ENCODE results near the gene LNPK.

Gene LNPK

DNA sequence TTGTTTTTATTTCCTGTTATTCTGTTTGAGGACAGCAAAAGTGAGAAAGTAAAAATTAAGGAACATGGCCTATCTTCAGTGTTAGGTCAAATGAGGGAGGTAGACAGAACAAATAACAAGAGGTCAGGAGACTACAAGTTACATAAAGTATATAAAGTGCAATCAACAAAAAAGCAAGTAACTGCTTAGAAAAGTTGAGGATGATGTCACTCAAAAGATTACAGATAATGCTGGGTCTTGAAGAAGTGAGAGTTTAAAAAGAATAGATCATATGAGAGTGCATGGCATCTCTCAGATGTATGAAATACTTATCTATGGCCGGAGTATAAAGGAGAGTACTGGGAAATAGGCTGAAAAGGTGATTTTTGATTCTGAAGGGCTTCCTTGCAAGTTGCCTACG, 79.9 kb downstream of the LNPK start:
- TF ChIP-seq, protein P1, sequence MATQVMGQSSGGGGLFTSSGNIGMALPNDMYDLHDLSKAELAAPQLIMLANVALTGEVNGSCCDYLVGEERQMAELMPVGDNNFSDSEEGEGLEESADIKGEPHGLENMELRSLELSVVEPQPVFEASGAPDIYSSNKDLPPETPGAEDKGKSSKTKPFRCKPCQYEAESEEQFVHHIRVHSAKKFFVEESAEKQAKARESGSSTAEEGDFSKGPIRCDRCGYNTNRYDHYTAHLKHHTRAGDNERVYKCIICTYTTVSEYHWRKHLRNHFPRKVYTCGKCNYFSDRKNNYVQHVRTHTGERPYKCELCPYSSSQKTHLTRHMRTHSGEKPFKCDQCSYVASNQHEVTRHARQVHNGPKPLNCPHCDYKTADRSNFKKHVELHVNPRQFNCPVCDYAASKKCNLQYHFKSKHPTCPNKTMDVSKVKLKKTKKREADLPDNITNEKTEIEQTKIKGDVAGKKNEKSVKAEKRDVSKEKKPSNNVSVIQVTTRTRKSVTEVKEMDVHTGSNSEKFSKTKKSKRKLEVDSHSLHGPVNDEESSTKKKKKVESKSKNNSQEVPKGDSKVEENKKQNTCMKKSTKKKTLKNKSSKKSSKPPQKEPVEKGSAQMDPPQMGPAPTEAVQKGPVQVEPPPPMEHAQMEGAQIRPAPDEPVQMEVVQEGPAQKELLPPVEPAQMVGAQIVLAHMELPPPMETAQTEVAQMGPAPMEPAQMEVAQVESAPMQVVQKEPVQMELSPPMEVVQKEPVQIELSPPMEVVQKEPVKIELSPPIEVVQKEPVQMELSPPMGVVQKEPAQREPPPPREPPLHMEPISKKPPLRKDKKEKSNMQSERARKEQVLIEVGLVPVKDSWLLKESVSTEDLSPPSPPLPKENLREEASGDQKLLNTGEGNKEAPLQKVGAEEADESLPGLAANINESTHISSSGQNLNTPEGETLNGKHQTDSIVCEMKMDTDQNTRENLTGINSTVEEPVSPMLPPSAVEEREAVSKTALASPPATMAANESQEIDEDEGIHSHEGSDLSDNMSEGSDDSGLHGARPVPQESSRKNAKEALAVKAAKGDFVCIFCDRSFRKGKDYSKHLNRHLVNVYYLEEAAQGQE (IDR thresholded peaks at IDR 0.05; ENCODE audit: insufficient read depth in 1 of 2, low read depth in 2 of 2, low read length in 2 of 2): no peak
- no peak for TF ChIP-seq SIN3A (IDR thresholded peaks at IDR 0.05; ENCODE audit: borderline replicate concordance, insufficient read depth, low read length)
- no peak for TF ChIP-seq POLR2AphosphoS5 (IDR thresholded peaks at IDR 0.05; ENCODE audit: low read depth, low read length)
- no peak for TF ChIP-seq FOXP2 (optimal IDR thresholded peaks at IDR 0.05; ENCODE audit: borderline replicate concordance, extremely low read depth, extremely low read length, insufficient read depth)
- TF ChIP-seq TAF1 (IDR thresholded peaks at IDR 0.05; ENCODE audit: borderline replicate concordance, insufficient read depth, low read length): no peak

DNA sequence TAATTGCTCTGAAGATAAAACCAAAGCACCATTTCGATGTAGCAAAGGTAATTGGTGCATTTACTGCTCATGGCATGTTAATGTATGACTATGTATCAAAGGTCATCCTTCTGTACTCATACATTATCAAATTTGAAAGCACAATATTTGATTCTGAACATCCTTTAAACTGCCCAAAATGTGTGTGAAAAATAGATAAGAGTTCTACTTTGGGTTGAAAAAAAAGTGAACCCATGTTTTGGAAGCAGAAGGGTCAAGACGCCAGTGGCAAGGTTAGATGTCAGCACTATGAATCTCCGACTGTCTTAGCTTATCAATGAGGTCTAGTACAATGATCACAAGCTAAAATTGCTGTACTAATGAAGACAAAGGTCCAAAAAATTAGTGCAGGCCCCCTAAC, 83.1 kb downstream of the LNPK start:
- TF ChIP-seq, protein P1 (IDR thresholded peaks at IDR 0.05; ENCODE audit: insufficient read depth in 1 of 2, low read depth in 2 of 2, low read length in 2 of 2): no peak
- TF ChIP-seq FOXP2 (optimal IDR thresholded peaks at IDR 0.05; ENCODE audit: borderline replicate concordance, extremely low read depth, extremely low read length, insufficient read depth): no peak
- TF ChIP-seq TAF1 (IDR thresholded peaks at IDR 0.05; ENCODE audit: borderline replicate concordance, insufficient read depth, low read length): no peak
- TF ChIP-seq SIN3A (IDR thresholded peaks at IDR 0.05; ENCODE audit: borderline replicate concordance, insufficient read depth, low read length): no peak
- TF ChIP-seq POLR2AphosphoS5 (IDR thresholded peaks at IDR 0.05; ENCODE audit: low read depth, low read length): no peak

DNA sequence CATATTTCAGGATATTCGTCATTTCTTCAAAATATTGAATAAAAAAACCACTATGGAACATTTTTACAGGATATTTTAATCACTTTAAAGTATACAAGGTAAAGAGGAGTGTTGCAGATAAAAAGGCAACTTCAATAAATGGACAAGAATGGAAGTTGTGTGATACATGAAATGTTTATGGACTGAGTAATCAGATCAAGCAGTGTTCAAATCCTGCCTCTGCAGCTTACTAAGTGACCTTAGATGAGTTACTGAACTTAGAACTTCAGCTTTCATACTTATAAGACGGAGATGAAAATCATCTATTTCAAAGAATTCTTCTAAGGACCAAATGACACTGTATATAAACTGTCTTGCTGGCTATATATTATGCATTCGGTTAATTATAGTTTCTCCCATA, 87.2 kb downstream of the LNPK start:
- TF ChIP-seq FOXP2 (optimal IDR thresholded peaks at IDR 0.05; ENCODE audit: borderline replicate concordance, extremely low read depth, extremely low read length, insufficient read depth) (no peak), POLR2AphosphoS5 (IDR thresholded peaks at IDR 0.05; ENCODE audit: low read depth, low read length) (no peak), SIN3A (IDR thresholded peaks at IDR 0.05; ENCODE audit: borderline replicate concordance, insufficient read depth, low read length) (no peak), TAF1 (IDR thresholded peaks at IDR 0.05; ENCODE audit: borderline replicate concordance, insufficient read depth, low read length) (no peak)
- TF ChIP-seq, protein P1 (IDR thresholded peaks at IDR 0.05; ENCODE audit: insufficient read depth in 1 of 2, low read depth in 2 of 2, low read length in 2 of 2): no peak

GRCh38 chr2:175904035-175904434, 98.0 kb downstream of the LNPK start:
- TF ChIP-seq POLR2AphosphoS5 (IDR thresholded peaks at IDR 0.05; ENCODE audit: low read depth, low read length) (no peak), FOXP2 (optimal IDR thresholded peaks at IDR 0.05; ENCODE audit: borderline replicate concordance, extremely low read depth, extremely low read length, insufficient read depth) (no peak), SIN3A (IDR thresholded peaks at IDR 0.05; ENCODE audit: borderline replicate concordance, insufficient read depth, low read length) (no peak), TAF1 (IDR thresholded peaks at IDR 0.05; ENCODE audit: borderline replicate concordance, insufficient read depth, low read length) (no peak)
- TF ChIP-seq, protein P1 (IDR thresholded peaks at IDR 0.05; ENCODE audit: insufficient read depth in 1 of 2, low read depth in 2 of 2, low read length in 2 of 2): no peak

Measured in PFSK-1 (cell line).